H1 (cell line): ENCODE results near the gene FPR3. TPM values are rescaled to one million over a fixed set of nuclear protein-coding genes. Genes with fewer than 3 reads are reported as not detected.
A peak's percentile ranks its signal among the peaks of the same experiment; 100 is the strongest.

Source experiments
- CTCF ChIA-PET: fragments of 300-600 bp; sonication (Branson Sonifier 250); formaldehyde crosslinking; loops from one replicate; lab custom pipeline; 2021; ENCODE audit not compliant: partially characterized antibody; lab: Charles Lee
- POLR2A ChIA-PET: fragments of 300-600 bp; sonication (Branson Sonifier 250); formaldehyde crosslinking; loops from one replicate; lab custom pipeline; 2021; ENCODE audit warnings: inconsistent platforms; ENCODE audit not compliant: partially characterized antibody; lab: Charles Lee
- DNase-seq, 2 experiments: peaks; one replicate each; pipeline versions ENCODE4 v3.0.0 to v3.0.0-alpha.2; 2010 to 2022; ENCODE audit warnings: low spot score in 2 of 2, low read depth in 1 of 2, mixed read lengths in 1 of 2
- FAIRE-seq: peaks from 2 replicates; lab custom pipeline; 2011; peaks lifted over from hg19 to GRCh38; lab: Jason Lieb, UNC
- H2AFZ ChIP-seq: 2 replicates; pipeline ENCODE4 v1.8.1; 2012; ENCODE audit warnings: low read length, inconsistent platforms
- H2AK5ac ChIP-seq: 2 replicates; pipeline ENCODE4 v1.6.1; 2013; ENCODE audit warnings: low read depth, low read length
- H2BK120ac ChIP-seq: replicated peaks from 2 replicates; pipeline ENCODE3; 2013; ENCODE audit warnings: low read depth, low read length, inconsistent platforms
- H2BK12ac ChIP-seq: 2 replicates; pipeline ENCODE4 v1.6.1; 2013; ENCODE audit warnings: low read depth, low read length
- H2BK15ac ChIP-seq: 2 replicates; pipeline ENCODE4 v1.6.1; 2013; ENCODE audit warnings: low read length
- H2BK20ac ChIP-seq: 2 replicates; pipeline ENCODE4 v1.6.1; 2013; ENCODE audit warnings: low read length
- H2BK5ac ChIP-seq: 2 replicates; pipeline ENCODE4 v1.6.1; 2013; ENCODE audit warnings: low read depth, low read length
- H3K14ac ChIP-seq: 2 replicates; pipeline ENCODE4 v1.6.1; 2013; ENCODE audit warnings: inconsistent platforms; ENCODE audit not compliant: insufficient read length
- H3K18ac ChIP-seq: 2 replicates; pipeline ENCODE4 v1.6.1; 2013; ENCODE audit warnings: low read length; ENCODE audit errors: extremely low read depth
- H3K23ac ChIP-seq: 2 replicates; pipeline ENCODE4 v1.6.1; 2013; ENCODE audit warnings: inconsistent platforms; ENCODE audit not compliant: insufficient read length
- H3K23me2 ChIP-seq: 2 replicates; pipeline ENCODE4 v1.6.1; 2013; ENCODE audit warnings: low read depth, low read length
- H3K27ac ChIP-seq: 2 replicates; pipeline ENCODE4 v1.6.1; 2011; ENCODE audit warnings: low read depth, low read length, inconsistent platforms
- H3K27me3 ChIP-seq, 4 experiments: replicated peaks in 1 of 4; 1 replicate in 1 of 4; 2 replicates in 3 of 4; pipeline versions ENCODE4 v1.6.1 to v1.8.1; 2011 to 2013; ENCODE audit warnings: low read length in 3 of 4, mild to moderate bottlenecking in 3 of 4, inconsistent platforms in 2 of 4, mixed read lengths in 2 of 4, moderate library complexity in 1 of 4; ENCODE audit not compliant: control insufficient read depth in 3 of 4, insufficient read depth in 3 of 4; ENCODE audit errors: extremely low read depth in 1 of 4
- H3K36me3 ChIP-seq, 4 experiments: 2 replicates each; pipeline versions ENCODE4 v1.6.1 to v1.8.1; 2011 to 2013; ENCODE audit warnings: mild to moderate bottlenecking in 4 of 4, low read length in 3 of 4, moderate library complexity in 2 of 4, control low read depth in 1 of 4, inconsistent platforms in 1 of 4; ENCODE audit not compliant: insufficient read depth in 4 of 4, control insufficient read depth in 2 of 4
- H3K4ac ChIP-seq: replicated peaks from 2 replicates; pipeline ENCODE3; 2013; ENCODE audit warnings: low read length, low read depth, mixed read lengths, inconsistent platforms; ENCODE audit not compliant: insufficient read length
- H3K4me1 ChIP-seq, 4 experiments: replicated peaks in 1 of 4; 1 replicate in 1 of 4; 2 replicates in 3 of 4; pipeline versions ENCODE4 v1.6.1 to v1.8.1; 2011 to 2013; ENCODE audit warnings: low read length in 3 of 4, inconsistent platforms in 2 of 4, mixed read lengths in 1 of 4; ENCODE audit not compliant: insufficient read depth in 4 of 4, control insufficient read depth in 3 of 4
- H3K4me2 ChIP-seq, 2 experiments: 2 replicates each; pipeline versions ENCODE4 v1.6.1 to v1.8.1; 2011 to 2013; ENCODE audit warnings: low read depth in 2 of 2, low read length in 2 of 2, control low read depth in 1 of 2, inconsistent platforms in 1 of 2, mild to moderate bottlenecking in 1 of 2; ENCODE audit not compliant: insufficient read depth in 1 of 2
- H3K4me3 ChIP-seq, 4 experiments: fragments of 200-600, 300-600 bp in 1 of 4; sonication (generic), shearing (Covaris generic), sonication (Bioruptor Twin) in 1 of 4; 2 replicates each; pipeline versions ENCODE4 v1.5.1 to v1.8.1; 2011 to 2016; ENCODE audit warnings: low read length in 4 of 4, low read depth in 3 of 4, control low read depth in 2 of 4, inconsistent platforms in 2 of 4, mild to moderate bottlenecking in 2 of 4, mixed read lengths in 1 of 4, moderate library complexity in 1 of 4; ENCODE audit not compliant: insufficient read depth in 2 of 4; ENCODE audit errors: extremely low read depth in 1 of 4
- H3K56ac ChIP-seq: replicated peaks from 2 replicates; pipeline ENCODE3; 2013; ENCODE audit warnings: low read depth, mild to moderate bottlenecking, mixed read lengths, low read length, inconsistent platforms; ENCODE audit not compliant: insufficient read length
- H3K79me1 ChIP-seq: 2 replicates; pipeline ENCODE4 v1.6.1; 2013; ENCODE audit warnings: low read depth, low read length, control low read depth
- H3K79me2 ChIP-seq, 2 experiments: 2 replicates each; pipeline versions ENCODE4 v1.6.1 to v1.8.1; 2012 to 2013; ENCODE audit warnings: low read length in 2 of 2, mild to moderate bottlenecking in 2 of 2, inconsistent platforms in 1 of 2; ENCODE audit not compliant: insufficient read depth in 2 of 2, control insufficient read depth in 1 of 2
- H3K9ac ChIP-seq, 4 experiments: replicated peaks in 1 of 4; 1 replicate in 1 of 4; 2 replicates in 3 of 4; pipeline versions ENCODE4 v1.6.1 to v1.8.1; 2011 to 2013; ENCODE audit warnings: low read depth in 3 of 4, low read length in 3 of 4, control low read depth in 2 of 4, mild to moderate bottlenecking in 2 of 4, moderate library complexity in 2 of 4, inconsistent platforms in 1 of 4; ENCODE audit errors: extremely low read depth in 1 of 4
- H3K9me3 ChIP-seq, 2 experiments: 2 replicates each; pipeline versions ENCODE4 v1.6.1 to v1.8.1; 2012 to 2013; ENCODE audit warnings: mild to moderate bottlenecking in 2 of 2, moderate library complexity in 2 of 2, control low read depth in 1 of 2, inconsistent platforms in 1 of 2, low read depth in 1 of 2, low read length in 1 of 2, mixed read lengths in 1 of 2; ENCODE audit not compliant: insufficient read depth in 2 of 2
- H4K20me1 ChIP-seq, 2 experiments: replicated peaks in 1 of 2; 2 replicates each; pipeline versions ENCODE3 to v1.8.1; 2011 to 2013; ENCODE audit warnings: inconsistent platforms in 2 of 2, low read length in 2 of 2, mild to moderate bottlenecking in 1 of 2; ENCODE audit not compliant: insufficient read depth in 2 of 2, control insufficient read depth in 1 of 2
- H4K5ac ChIP-seq: 2 replicates; pipeline ENCODE4 v1.6.1; 2013; ENCODE audit warnings: low read length, low read depth, mixed read lengths, inconsistent platforms; ENCODE audit not compliant: insufficient read length
- H4K8ac ChIP-seq: 2 replicates; pipeline ENCODE4 v1.8.0; 2013; ENCODE audit warnings: mild to moderate bottlenecking, moderate library complexity, low read length, inconsistent platforms; ENCODE audit not compliant: insufficient read depth; ENCODE audit errors: extremely low read depth
- H4K91ac ChIP-seq: replicated peaks from 2 replicates; pipeline ENCODE3; 2013; ENCODE audit warnings: low read length, mixed read lengths, inconsistent platforms; ENCODE audit not compliant: insufficient read length
- RAD21 ChIP-seq, 2 experiments: IDR thresholded peaks in 1 of 2; conservative IDR thresholded peaks in 1 of 2; 2 replicates each; pipeline ENCODE4 v1.6.1; 2011; ENCODE audit warnings: low read depth in 2 of 2, low read length in 2 of 2, improper control_type of control experiment in 1 of 2, inconsistent platforms in 1 of 2, mild to moderate bottlenecking in 1 of 2, moderate library complexity in 1 of 2
- RFX5 ChIP-seq: IDR thresholded peaks from 2 replicates; pipeline ENCODE4 v1.6.1; 2011; ENCODE audit warnings: low read depth, low read length, improper control_type of control experiment, borderline replicate concordance
- WGBS, 2 experiments: shearing (Covaris generic) in 1 of 2; methylation state at CpG; one replicate each; pipeline versions ENCODE4 v1.1.6 to v1.1.7; 2013 to 2015; ENCODE audit warnings: low lambda C conversion rate in 2 of 2, mixed read lengths in 2 of 2, inconsistent platforms in 1 of 2, low coverage in 1 of 2, missing lambda C conversion rate in 1 of 2; ENCODE audit not compliant: insufficient replicate concordance in 2 of 2, insufficient coverage in 1 of 2, insufficient read length in 1 of 2; ENCODE audit errors: extremely low coverage in 1 of 2, missing lambda C conversion rate in 1 of 2; 5-methylcytosine and 5-hydroxymethylcytosine counted together
- polyA plus RNA-seq, 7 experiments: library from polyadenylated mRNA; depleted of rRNA in 3 of 7; stranded (reverse) in 5 of 7; unstranded in 2 of 7; fragments of >200 nt in 5 of 7; fragments of 200-250 nt in 2 of 7; gene quantifications; 1 replicate in 5 of 7; 2 replicates in 1 of 7; 4 replicates in 1 of 7; pipeline versions ENCODE4 v1.2.1 to v1.2.3, GENCODE V29; 2011 to 2013; ENCODE audit warnings: missing spikeins in 2 of 7, mixed read lengths in 2 of 7
- total RNA-seq: library from RNA; stranded (reverse); fragmentation: NEBNext Ultra II Directional; extraction: Animal tissue kit (Norgen Biotek cat#: 25700); gene quantifications from 2 replicates; pipeline ENCODE4 v1.2.1, GENCODE V29; 2021

Gene FPR3
- total and polyA plus RNA-seq, 2 of the 8 experiments (the other 6 are each of a cell fraction or from before 2014, with no cell fraction given), result not detected

DNA sequence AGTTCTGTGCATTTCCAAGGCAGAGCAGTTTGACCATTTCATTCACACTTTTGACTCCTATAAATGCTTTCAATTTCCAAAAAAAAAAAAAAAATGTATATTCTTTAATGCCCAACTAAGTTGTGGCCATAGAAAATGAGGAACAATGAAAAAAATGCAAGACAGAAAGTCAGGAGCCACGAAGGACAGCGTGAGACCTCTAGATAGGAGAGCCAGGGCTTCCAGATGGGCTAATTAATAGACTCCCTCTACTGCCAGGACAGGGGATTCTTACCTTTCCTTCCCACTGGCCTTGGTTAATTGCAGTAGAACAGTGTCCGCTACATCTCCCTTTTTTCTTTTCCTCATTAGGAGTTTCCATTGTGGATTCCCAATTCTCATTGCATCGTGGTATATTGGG, 8.6 kb downstream of the FPR3 start:
- H4K8ac ChIP-seq, result no peak overlapping the region
- no peaks in the 10 kb centered on the region for H3K23me2 ChIP-seq
- TF ChIP-seq RAD21 (IDR thresholded peaks at IDR 0.05 in 1 of 2, conservative IDR thresholded peaks at IDR 0.05 in 1 of 2; ENCODE audit: low read depth in 2 of 2, low read length in 2 of 2) (peak in 1 of 2 experiments; percentile 3; a peak in 1 of 4 replicates), RFX5 (no peak)
- H3K4me1 ChIP-seq, result peaks cover 0 to 5% (median 1%) of the 10 kb centered on the region in 4 experiments; a peak in 3 of 7 replicates
- H4K5ac ChIP-seq, result no peak overlapping the region
- no peak overlapping the region for H2AFZ ChIP-seq
- ChIA-PET POLR2A (no interaction called here), CTCF (interaction anchor here (1.0 to 1.8 kb wide), 2 partner anchors 29 to 146 kb away, joined by 4 read pairs; no protein-coding TSS in a partner anchor)
- no peak overlapping the region for H3K4me2 ChIP-seq
- no peak overlapping the region for H2BK120ac ChIP-seq
- H2BK12ac ChIP-seq, result no peak overlapping the region
- no peaks in the 10 kb centered on the region for H4K20me1 ChIP-seq
- H3K4me3 ChIP-seq, result no peak overlapping the region
- H3K27ac ChIP-seq, result no peak overlapping the region
- H4K91ac ChIP-seq, result no peak overlapping the region
- DNase-seq (no peak), FAIRE-seq (no peak)
- no peaks in the 10 kb centered on the region for H3K27me3 ChIP-seq
- no peak overlapping the region for H2BK15ac ChIP-seq
- H3K14ac ChIP-seq, result no peak overlapping the region
- H3K4ac ChIP-seq, result no peak overlapping the region
- H2AK5ac ChIP-seq, result no peak overlapping the region
- H3K36me3 ChIP-seq, result no peaks in the 10 kb centered on the region
- H2BK5ac ChIP-seq, result no peak overlapping the region
- no peak overlapping the region for H3K56ac ChIP-seq
- no peaks in the 10 kb centered on the region for H3K79me2 ChIP-seq
- H2BK20ac ChIP-seq, result no peak overlapping the region
- H3K23ac ChIP-seq, result no peak overlapping the region
- no peak overlapping the region for H3K18ac ChIP-seq
- H3K9me3 ChIP-seq, result peaks cover 3 to 9% of the 10 kb centered on the region in 2 experiments; a peak in 3 of 4 replicates
- no peaks in the 10 kb centered on the region for H3K79me1 ChIP-seq
- 79% methylated on average over 4 of the region's 4 CpGs; no CpG with 5 or more reads in 1 of the 2 experiments for WGBS, 2 experiments
- H3K9ac ChIP-seq, result no peak overlapping the region
